Stimulated activated naive CD8-positive, alpha-beta T cell treated with anti-CD3 and anti-CD28 coated beads, Interleukin-15, amount 100 ng/mL, for 72 hours (primary cell): ENCODE results near the gene PHC2.

Source experiments
- ATAC-seq: fragments of 150-1000 bp; cut with Tn5 transposase; 2 replicates; pipeline ENCODE4 v1.10.0; 2021; ENCODE audit warnings: mild to moderate bottlenecking, moderate library complexity
- DNase-seq, 2 donors: peaks; one replicate each; pipeline ENCODE4 v3.0.0; 2021 to 2022
- H3K27ac Mint-ChIP-seq, 2 donors: one replicate each; pipeline ENCODE4 v1.8.0; 2022; ENCODE audit warnings: mild to moderate bottlenecking in 2 of 2, mixed read lengths in 2 of 2, moderate library complexity in 2 of 2
- H3K27me3 Mint-ChIP-seq: one replicate; pipeline ENCODE4 v1.8.0; 2022; ENCODE audit warnings: mixed read lengths
- H3K4me1 Mint-ChIP-seq: one replicate; pipeline ENCODE4 v1.8.0; 2022; ENCODE audit warnings: mild to moderate bottlenecking, mixed read lengths
- H3K4me3 Mint-ChIP-seq, 2 donors: one replicate each; pipeline ENCODE4 v1.8.0; 2022; ENCODE audit warnings: mild to moderate bottlenecking in 2 of 2, mixed read lengths in 2 of 2, moderate library complexity in 1 of 2
- H3K9me3 Mint-ChIP-seq, 2 donors: one replicate each; pipeline ENCODE4 v1.8.0; 2022; ENCODE audit warnings: mixed read lengths in 2 of 2

PHC2 gene

GRCh38 chr1:33460947-33461629 lies 30.2 kb upstream of the PHC2 start:
- DNase-seq (no peak), ATAC-seq (no peak)
- H3K4me3 Mint-ChIP-seq = no peak overlapping the region
- H3K27me3 Mint-ChIP-seq = no peaks in the 10 kb centered on the region
- H3K27ac Mint-ChIP-seq = no peak overlapping the region
- H3K4me1 Mint-ChIP-seq = no peaks in the 10 kb centered on the region
- no peaks in the 10 kb centered on the region for H3K9me3 Mint-ChIP-seq

GRCh38 chr1:33460144-33460543 lies 29.2 kb upstream of the PHC2 start:
- peaks cover 6% of the 10 kb centered on the region for H3K4me1 Mint-ChIP-seq

GRCh38 chr1:33459691-33460090 lies 28.8 kb upstream of the PHC2 start:
- DNase-seq = no peak
- Mint-ChIP-seq H3K4me3 (no peak overlapping the region), H3K27ac (peak overlapping the region in 1 of 2 donors; percentile 2), H3K27me3 (no peaks in the 10 kb centered on the region), H3K9me3 (no peaks in the 10 kb centered on the region), H3K4me1 (peaks cover 6% of the 10 kb centered on the region)
- ATAC-seq = no peak

More at GRCh38 chr1:33460144-33460543, 29.2 kb upstream of the PHC2 start:
- Mint-ChIP-seq H3K9me3 (no peaks in the 10 kb centered on the region), H3K4me3 (no peak overlapping the region), H3K27me3 (no peaks in the 10 kb centered on the region), H3K27ac (peak overlapping the region in 1 of 2 donors; percentile 2)
- DNase-seq (no peak), ATAC-seq (no peak)

- H3K4me1 Mint-ChIP-seq = peaks cover 6% of the 10 kb centered on the region
- DNase-seq (no peak), ATAC-seq (no peak)
- H3K9me3 Mint-ChIP-seq = no peaks in the 10 kb centered on the region
- H3K27ac Mint-ChIP-seq = no peak overlapping the region
- no peak overlapping the region for H3K4me3 Mint-ChIP-seq
- H3K27me3 Mint-ChIP-seq = no peaks in the 10 kb centered on the region
These were observed 25.6 kb upstream of the PHC2 start for GRCh38 chr1:33456502-33456886.

GRCh38 chr1:33455539-33456501 lies 24.9 kb upstream of the PHC2 start:
- Mint-ChIP-seq H3K27ac (no peak overlapping the region), H3K27me3 (no peaks in the 10 kb centered on the region), H3K4me1 (peaks cover 6% of the 10 kb centered on the region), H3K9me3 (no peaks in the 10 kb centered on the region), H3K4me3 (no peak overlapping the region)
- peak; percentile 97 for ATAC-seq
- peak; percentile 26 to 55 for DNase-seq

GRCh38 chr1:33454646-33455282 lies 23.9 kb upstream of the PHC2 start:
- Mint-ChIP-seq H3K4me3 (no peak overlapping the region), H3K27ac (no peak overlapping the region), H3K9me3 (no peaks in the 10 kb centered on the region), H3K27me3 (peaks cover 10% of the 10 kb centered on the region), H3K4me1 (peaks cover 6% of the 10 kb centered on the region)
- ATAC-seq = no peak
- DNase-seq = no peak

- Mint-ChIP-seq H3K4me1 (no peaks in the 10 kb centered on the region), H3K9me3 (no peaks in the 10 kb centered on the region), H3K27me3 (peaks cover 39% of the 10 kb centered on the region), H3K27ac (no peak overlapping the region), H3K4me3 (no peak overlapping the region)
- peak; percentile 91 for ATAC-seq
- peak in 1 of 2 donors; percentile 26 for DNase-seq
These were observed 15.7 kb upstream of the PHC2 start for GRCh38 chr1:33446590-33446989.

GRCh38 chr1:33445108-33445507 lies 14.2 kb upstream of the PHC2 start:
- H3K9me3 Mint-ChIP-seq = no peaks in the 10 kb centered on the region
- H3K27me3 Mint-ChIP-seq = peaks cover 47% of the 10 kb centered on the region
- H3K4me3 Mint-ChIP-seq = no peak overlapping the region
- H3K4me1 Mint-ChIP-seq = no peaks in the 10 kb centered on the region
- no peak for ATAC-seq
- DNase-seq = no peak
- H3K27ac Mint-ChIP-seq = peak overlapping the region in 1 of 2 donors; percentile 20

GRCh38 chr1:33443705-33444180 lies 12.8 kb upstream of the PHC2 start:
- ATAC-seq (no peak), DNase-seq (no peak)
- H3K27ac Mint-ChIP-seq = no peak overlapping the region
- H3K9me3 Mint-ChIP-seq = no peaks in the 10 kb centered on the region
- H3K4me1 Mint-ChIP-seq = no peaks in the 10 kb centered on the region
- H3K27me3 Mint-ChIP-seq = peaks cover 34% of the 10 kb centered on the region
- no peak overlapping the region for H3K4me3 Mint-ChIP-seq

- Mint-ChIP-seq H3K4me1 (no peaks in the 10 kb centered on the region), H3K4me3 (no peak overlapping the region), H3K27ac (no peak overlapping the region), H3K27me3 (peaks cover 34% of the 10 kb centered on the region), H3K9me3 (no peaks in the 10 kb centered on the region)
- ATAC-seq (no peak), DNase-seq (no peak)
These were observed 12.3 kb upstream of the PHC2 start for GRCh38 chr1:33443080-33443704.

GRCh38 chr1:33442141-33442540 lies 11.2 kb upstream of the PHC2 start:
- Mint-ChIP-seq H3K27me3 (peaks cover 25% of the 10 kb centered on the region), H3K4me1 (no peaks in the 10 kb centered on the region)

GRCh38 chr1:33441088-33441745 lies 10.3 kb upstream of the PHC2 start:
- peaks cover 25% of the 10 kb centered on the region for H3K27me3 Mint-ChIP-seq
- no peak overlapping the region for H3K27ac Mint-ChIP-seq
- H3K4me3 Mint-ChIP-seq = no peak overlapping the region
- DNase-seq = no peak
- ATAC-seq = no peak
- no peaks in the 10 kb centered on the region for H3K4me1 Mint-ChIP-seq
- H3K9me3 Mint-ChIP-seq = no peaks in the 10 kb centered on the region

More at GRCh38 chr1:33442141-33442540, 11.2 kb upstream of the PHC2 start:
- Mint-ChIP-seq H3K9me3 (no peaks in the 10 kb centered on the region), H3K27ac (no peak overlapping the region), H3K4me3 (no peak overlapping the region)
- DNase-seq (no peak), ATAC-seq (no peak)

GRCh38 chr1:33439662-33440061 lies 8.8 kb upstream of the PHC2 start:
- no peak for DNase-seq
- H3K27me3 Mint-ChIP-seq = peaks cover 25% of the 10 kb centered on the region
- H3K4me3 Mint-ChIP-seq = no peak overlapping the region
- no peaks in the 10 kb centered on the region for H3K9me3 Mint-ChIP-seq
- H3K4me1 Mint-ChIP-seq = no peaks in the 10 kb centered on the region
- H3K27ac Mint-ChIP-seq = no peak overlapping the region
- no peak for ATAC-seq

GRCh38 chr1:33438364-33439160 lies 7.7 kb upstream of the PHC2 start:
- H3K4me1 Mint-ChIP-seq = no peaks in the 10 kb centered on the region
- H3K9me3 Mint-ChIP-seq = no peaks in the 10 kb centered on the region
- no peak overlapping the region for H3K4me3 Mint-ChIP-seq
- ATAC-seq = no peak
- H3K27ac Mint-ChIP-seq = no peak overlapping the region
- H3K27me3 Mint-ChIP-seq = peaks cover 24% of the 10 kb centered on the region
- no peak for DNase-seq
